NCI-H345 treated with DMSO at 0.1 percent for 48 hours (cell line): Measurements from ENCODE around the gene ARHGEF39.

ENCODE experiments used
- DNase-seq: peaks from one replicate; lab custom pipeline; 2025; ENCODE audit not compliant: unreplicated experiment; lab: John Stamatoyannopoulos, UW

The ARHGEF39 gene

DNA sequence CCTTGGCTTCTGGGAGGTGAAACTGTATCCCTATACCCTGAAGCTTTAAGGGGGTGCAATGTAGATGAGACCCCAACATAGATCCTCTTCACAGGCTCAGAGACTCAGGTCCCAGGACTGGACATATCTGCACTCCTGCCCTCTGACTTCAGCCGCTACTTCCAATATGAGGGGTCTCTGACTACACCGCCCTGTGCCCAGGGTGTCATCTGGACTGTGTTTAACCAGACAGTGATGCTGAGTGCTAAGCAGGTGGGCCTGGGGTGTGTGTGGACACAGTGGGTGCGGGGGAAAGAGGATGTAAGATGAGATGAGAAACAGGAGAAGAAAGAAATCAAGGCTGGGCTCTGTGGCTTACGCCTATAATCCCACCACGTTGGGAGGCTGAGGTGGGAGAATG lies 14.1 kb upstream of the ARHGEF39 start:
- DNase-seq = no peak

DNA sequence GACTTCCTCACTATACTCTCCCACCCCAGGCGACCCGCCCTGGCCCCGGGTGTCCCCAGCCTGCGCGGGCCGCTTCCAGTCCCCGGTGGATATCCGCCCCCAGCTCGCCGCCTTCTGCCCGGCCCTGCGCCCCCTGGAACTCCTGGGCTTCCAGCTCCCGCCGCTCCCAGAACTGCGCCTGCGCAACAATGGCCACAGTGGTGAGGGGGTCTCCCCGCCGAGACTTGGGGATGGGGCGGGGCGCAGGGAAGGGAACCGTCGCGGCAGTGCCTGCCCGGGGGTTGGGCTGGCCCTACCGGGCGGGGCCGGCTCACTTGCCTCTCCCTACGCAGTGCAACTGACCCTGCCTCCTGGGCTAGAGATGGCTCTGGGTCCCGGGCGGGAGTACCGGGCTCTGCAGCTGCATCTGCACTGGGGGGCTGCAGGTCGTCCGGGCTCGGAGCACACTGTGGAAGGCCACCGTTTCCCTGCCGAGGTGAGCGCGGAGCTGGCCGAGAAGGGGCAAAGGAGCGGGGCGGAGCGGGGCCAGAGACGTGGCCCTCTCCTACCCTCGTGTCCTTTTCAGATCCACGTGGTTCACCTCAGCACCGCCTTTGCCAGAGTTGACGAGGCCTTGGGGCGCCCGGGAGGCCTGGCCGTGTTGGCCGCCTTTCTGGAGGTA lies 10.9 kb upstream of the ARHGEF39 start:
- no peak for DNase-seq

DNA sequence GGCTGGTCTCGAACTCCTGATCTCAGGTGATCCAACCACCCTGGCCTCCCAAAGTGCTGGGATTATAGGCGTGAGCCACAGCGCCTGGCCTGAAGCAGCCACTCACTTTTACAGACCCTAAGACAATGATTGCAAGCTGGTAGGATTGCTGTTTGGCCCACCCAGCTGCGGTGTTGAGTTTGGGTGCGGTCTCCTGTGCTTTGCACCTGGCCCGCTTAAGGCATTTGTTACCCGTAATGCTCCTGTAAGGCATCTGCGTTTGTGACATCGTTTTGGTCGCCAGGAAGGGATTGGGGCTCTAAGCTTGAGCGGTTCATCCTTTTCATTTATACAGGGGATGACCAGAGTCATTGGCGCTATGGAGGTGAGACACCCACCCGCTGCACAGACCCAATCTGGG lies 10.2 kb upstream of the ARHGEF39 start:
- DNase-seq = no peak

DNA sequence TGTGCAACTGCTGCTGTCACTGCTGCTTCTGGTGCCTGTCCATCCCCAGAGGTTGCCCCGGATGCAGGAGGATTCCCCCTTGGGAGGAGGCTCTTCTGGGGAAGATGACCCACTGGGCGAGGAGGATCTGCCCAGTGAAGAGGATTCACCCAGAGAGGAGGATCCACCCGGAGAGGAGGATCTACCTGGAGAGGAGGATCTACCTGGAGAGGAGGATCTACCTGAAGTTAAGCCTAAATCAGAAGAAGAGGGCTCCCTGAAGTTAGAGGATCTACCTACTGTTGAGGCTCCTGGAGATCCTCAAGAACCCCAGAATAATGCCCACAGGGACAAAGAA lies 9.0 kb upstream of the ARHGEF39 start:
- DNase-seq = no peak

DNA sequence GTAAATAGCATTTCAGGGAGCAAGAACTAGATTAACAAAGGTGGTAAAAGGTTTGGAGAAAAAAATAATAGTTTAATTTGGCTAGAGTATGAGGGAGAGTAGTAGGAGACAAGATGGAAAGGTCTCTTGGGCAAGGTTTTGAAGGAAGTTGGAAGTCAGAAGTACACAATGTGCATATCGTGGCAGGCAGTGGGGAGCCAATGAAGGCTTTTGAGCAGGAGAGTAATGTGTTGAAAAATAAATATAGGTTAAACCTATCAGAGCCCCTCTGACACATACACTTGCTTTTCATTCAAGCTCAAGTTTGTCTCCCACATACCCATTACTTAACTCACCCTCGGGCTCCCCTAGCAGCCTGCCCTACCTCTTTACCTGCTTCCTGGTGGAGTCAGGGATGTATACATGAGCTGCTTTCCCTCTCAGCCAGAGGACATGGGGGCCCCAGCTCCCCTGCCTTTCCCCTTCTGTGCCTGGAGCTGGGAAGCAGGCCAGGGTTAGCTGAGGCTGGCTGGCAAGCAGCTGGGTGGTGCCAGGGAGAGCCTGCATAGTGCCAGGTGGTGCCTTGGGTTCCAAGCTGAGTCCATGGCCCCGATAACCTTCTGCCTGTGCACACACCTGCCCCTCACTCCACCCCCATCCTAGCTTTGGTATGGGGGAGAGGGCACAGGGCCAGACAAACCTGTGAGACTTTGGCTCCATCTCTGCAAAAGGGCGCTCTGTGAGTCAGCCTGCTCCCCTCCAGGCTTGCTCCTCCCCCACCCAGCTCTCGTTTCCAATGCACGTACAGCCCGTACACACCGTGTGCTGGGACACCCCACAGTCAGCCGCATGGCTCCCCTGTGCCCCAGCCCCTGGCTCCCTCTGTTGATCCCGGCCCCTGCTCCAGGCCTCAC lies 8.4 kb upstream of the ARHGEF39 start, which contains the start of gene CA9:
CA9 (plus strand) TSS at position 797 of the 893 bp plus-strand sequence; CDS start at position 829, 32 bp downstream.
- DNase-seq = no peak

DNA sequence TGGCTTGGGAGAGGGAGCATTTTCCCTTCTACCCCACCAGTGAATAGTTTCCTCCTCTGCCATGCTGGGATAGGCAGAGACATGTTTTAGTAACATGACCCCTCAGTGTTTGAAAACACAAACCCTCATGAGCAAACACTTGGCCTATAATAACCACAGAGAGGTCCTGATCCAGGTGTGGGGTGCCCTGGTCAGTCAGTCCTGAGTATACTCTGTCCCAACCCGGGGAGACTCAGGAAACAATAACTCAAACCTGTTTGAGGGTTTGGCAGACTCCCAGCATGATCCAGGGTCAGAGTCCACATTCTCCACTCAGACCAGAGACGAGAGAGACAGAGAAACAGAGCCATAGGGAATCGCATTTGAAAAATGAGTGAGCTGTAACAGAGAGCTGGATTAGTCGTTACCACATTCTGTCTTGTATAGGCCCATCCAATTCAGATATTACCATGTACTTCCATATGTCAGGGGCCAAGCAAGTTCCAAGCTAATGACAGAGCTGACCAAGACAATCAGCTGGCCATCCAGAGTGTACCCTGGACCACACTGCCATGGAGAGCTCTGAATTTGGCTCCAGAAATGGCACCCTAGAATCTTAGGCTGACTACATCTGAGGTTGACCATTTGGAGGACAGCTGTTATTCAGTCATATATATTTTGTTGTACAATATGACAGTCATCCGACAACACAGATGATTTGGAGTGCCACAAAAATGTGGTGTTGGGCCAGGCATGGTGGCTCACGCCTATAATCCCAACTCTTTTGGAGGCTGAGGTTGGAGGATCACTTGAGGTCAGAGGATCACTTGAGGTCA lies 4.5 kb upstream of the ARHGEF39 start:
- DNase-seq = no peak

DNA sequence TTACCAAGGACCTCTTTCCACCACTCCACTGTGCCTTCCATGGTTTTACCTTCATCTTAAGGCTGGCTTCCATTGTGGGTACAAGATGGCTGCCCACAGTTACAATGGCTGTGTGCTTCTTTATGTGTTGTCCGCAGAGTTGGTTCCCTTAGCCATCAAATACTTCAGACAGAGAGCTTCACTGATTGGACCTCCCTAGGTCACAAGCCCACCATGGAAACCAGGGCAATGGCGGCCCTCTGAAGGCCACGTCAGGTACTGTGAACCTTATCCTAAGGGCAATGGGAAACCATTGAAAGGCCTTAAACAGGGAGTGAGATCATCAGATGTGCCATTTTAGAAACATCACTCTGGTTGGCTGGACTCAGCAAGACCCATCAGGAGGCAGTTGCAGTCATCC lies 2.9 kb upstream of the ARHGEF39 start:
- no peak for DNase-seq

DNA sequence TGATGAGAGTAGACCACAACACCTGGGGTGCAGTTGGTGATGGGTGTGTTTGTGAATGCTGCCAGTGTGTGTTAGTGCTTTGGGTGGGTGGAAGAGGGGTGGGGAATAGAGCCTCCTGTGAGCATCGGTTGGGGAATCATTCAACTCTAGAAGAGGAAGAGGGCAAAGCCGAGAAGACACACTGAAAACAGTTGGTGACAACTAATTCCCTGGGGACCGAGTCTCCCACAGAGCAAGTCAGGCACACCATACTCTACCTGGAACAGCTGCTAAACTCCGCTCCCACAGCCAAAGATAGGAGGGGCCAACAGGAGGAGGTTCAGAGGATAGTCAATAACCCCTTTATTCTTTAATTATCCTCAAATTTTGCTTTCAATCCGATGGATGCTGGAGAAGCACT lies 1.6 kb upstream of the ARHGEF39 start:
- DNase-seq = no peak

DNA sequence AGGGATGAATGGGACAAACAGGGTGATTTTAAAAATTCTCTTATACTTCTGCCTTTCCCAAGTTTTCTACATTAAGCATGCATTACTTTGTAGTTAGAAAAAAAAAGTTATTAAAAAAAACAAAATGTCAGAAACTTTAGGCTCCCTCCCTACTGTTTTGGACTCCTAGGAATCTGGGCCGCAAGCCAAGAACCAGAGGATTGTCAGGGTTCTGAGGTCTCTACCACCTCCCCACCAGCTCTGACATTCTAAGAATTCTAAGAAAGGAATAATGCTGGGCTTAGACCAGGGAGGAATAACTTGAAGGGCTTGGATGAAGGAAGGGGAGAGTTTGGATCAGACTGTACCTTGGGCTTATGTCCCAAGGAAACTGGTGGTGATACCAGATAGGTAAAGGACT lies 1.1 kb upstream of the ARHGEF39 start:
- no peak for DNase-seq

DNA sequence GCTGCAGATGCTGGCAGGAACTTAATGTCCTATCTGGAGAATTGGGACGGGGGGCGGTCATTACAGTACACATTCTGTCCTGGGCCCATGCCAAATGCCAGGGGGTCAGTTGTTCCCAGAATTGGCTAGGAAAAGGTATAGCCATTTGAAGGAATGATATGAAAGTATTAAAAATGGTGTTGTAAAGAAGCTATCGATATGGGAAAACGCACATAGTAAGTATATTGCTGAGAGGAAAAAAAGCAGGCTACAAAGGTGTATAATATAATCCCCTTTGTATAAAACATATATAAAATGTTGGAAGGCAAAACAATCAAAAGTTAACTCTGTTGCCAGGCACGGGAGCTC lies 450 bp upstream of the ARHGEF39 start:
- DNase-seq = no peak

DNA sequence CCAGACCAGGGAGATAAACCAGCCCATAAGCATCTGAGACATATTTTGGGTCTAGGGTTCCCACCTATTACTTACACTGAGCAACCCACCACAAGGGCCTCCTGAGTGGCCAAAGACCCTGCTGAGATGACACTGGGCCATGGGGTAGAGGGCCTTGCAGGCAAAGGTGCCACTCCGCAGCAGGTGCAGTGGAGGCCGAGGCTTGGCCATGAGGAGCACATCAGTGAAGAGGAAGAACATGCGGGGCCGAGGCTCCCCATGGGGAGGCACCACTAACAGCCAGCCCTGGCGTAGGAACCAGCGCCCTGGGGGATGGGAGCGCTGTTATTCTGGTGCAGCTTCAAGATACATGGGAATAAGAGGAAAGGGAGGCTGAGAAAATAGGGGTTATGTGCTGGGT lies 2.6 kb downstream of the ARHGEF39 start:
- DNase-seq = no peak

DNA sequence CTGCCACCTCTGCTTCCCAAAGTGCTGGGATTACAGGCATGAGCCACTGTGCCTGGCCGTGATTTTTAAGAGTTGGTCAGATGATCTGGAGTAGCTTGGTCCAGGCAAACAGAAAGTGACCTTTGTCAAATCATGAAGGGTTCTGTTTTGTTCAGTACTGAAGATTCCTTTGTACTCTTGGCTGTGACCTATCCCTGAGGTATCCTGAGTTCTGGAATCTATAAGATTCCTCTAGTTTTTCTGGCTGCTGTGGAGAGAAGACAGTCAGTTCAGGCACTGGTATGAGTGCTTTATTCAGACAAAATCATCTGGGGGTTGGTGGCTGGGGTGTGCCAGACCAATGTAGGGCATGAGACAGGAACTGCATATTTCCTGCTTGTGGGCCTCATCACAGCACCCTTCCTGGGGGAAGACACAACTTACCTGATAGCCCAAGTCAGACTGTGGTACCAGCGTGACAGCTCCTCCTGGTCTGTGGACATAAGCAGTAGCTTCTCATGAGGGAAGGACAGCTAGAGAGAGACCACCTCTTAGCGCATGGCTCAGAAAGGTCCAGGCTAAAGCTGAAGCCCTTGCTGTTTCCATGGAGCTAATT lies 3.1 kb downstream of the ARHGEF39 start:
- DNase-seq = no peak

DNA sequence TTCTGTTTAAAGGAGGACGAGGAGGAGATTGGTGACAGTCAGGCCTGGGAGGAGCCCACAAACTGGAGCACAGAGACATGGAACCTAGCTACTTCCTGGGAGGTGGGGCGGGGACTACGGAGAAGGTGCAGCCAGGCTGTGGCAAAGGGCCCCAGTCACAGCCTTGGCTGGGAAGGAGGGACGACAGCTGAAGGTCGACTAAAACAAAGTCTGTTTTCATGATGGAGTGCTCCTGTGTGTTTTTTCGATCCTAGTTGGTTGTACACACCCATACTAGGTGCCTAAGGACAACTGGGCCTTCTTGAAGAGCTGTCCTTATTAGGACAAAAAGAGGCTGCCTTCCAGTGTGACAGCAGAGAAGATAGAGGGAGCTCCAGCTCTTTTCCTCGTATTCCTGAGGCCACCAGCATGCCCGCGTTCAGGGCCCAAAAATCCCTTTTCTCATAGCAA lies 4.0 kb downstream of the ARHGEF39 start:
- no peak for DNase-seq

DNA sequence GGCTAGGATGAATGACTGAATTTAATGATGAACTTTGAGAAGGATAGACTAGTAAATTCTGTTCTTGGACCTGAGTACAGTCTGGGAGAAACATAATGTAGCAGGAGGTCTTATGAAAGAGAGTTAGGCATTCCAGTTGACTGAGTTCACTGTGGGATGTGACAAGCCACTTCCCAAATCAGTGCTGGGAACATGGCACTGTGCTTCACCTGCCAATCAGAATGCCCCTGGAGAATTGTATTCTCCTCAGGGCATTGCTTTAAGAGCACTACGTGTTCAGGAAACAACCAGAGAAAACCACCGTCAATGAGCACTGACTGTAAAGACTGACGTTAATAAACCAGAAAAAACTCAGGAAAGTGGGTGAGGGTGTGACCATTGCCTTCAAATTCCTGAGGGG lies 5.7 kb downstream of the ARHGEF39 start:
- DNase-seq = no peak

DNA sequence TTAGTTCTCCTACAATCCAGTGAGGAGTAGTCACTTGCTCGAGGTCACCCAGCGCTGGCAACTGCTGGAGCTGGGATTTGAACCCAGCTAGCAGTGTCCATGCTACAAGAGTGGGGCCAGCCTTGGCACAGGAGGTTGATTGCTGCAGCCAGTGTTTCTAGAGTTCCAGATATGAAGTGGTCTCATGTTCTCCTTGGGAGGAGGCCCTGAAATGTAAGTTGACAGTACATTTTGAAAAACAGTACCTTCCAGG lies 6.1 kb downstream of the ARHGEF39 start:
- DNase-seq = no peak

DNA sequence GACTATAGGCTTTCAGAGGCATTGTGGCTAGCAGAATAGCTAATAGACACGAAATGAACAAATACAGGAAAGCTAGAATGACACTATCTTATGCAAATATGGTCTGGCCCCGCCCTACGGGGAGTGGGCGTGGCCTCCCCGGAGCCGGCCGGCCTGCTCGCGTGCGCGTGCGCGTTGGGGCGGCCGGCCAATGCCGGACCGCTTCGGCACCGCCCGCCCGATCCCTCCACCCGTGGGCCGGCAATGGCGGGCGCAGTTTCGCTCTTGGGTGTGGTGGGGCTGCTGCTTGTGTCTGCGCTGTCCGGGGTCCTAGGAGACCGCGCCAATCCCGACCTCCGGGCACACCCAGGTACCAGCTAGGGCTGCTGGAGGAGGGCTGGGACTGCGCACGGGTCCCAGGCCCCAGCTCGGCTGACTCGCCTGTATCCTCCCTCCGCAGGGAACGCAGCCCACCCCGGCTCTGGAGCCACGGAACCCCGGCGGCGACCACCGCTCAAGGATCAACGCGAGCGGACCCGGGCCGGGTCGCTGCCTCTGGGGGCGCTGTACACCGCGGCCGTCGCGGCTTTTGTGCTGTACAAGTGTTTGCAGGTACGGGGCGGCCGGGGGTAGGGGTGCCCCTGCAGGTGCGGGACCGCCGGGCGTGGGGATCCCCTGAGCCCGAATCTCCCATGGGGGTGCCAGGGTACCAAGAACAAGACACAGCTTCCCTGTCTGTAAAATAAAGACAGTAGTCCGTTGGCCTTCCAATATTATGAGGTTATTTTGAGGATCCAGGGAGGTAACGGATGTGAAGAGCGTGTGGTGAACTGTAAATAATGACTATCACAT lies 6.6 kb downstream of the ARHGEF39 start, which contains the start of gene CCDC107:
CCDC107 (plus strand) TSS at position 156 of the 831 bp plus-strand sequence; CDS start at position 244, 88 bp downstream.
- peak; percentile 70 for DNase-seq

DNA sequence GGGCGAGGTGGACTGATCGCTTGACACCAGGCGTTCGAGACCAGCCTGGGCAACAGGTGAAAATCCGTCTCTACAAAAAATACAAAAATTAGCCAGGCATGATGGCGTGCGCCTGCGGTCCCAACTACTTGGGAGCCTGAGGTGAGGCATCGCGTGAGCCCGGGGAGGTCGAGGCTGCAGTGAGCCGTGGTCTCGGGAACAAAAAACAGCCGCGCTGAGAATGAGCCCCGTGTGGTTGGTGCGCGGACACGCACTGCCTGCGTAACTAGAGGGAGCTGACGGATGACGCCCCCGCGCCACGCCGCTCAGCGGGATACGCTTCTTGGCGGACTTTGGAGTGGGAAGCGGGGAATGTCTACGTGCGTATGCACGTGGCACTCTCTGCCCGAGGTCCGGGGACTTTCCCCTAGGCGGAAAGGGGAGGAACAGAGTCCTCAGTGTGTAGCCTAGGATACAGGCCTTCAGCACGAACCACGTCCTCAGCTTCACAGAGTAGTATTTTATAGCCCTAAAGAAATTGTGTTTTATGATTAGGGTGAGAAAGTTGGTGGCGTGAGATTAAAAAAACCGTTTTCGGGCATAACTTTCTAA lies 7.4 kb downstream of the ARHGEF39 start, which contains the start of gene RMRP:
RMRP (minus strand) TSS at position 474 of the 591 bp plus-strand sequence.
- peak; percentile 95 for DNase-seq

DNA sequence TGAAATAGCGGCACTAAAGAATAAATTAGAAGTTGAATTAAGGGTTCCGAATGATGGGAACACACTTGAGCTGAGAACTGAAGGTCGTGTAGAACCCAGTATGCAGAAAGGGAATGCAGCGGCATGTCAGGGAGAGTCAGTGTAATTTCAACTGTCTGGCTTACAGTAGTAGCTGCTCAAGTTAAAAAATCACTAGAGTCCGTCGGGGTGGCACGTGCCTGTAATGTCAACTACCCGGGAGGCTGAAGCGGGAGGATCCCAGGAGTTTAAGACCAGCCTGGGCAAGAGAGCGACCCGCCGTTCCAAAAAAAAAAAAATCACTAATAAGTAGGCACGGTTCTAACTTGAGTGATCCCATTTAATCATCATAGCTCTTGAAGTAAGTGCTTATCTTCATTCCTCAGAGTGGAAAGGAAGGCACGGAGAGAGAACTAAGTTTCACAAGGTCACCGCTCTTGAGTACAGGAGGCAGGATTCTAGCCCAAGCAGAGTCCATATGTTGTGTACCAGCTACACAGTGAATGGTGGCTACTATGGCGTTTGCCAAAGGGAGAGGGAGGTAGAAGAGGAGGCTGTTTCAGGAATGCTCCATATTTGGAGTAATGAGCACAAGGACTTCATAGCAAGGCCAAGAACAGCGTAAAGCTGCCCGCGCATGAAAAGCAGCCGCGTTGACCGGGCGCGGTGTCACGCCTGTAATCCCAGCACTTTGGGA lies 8.0 kb downstream of the ARHGEF39 start:
- no peak for DNase-seq

DNA sequence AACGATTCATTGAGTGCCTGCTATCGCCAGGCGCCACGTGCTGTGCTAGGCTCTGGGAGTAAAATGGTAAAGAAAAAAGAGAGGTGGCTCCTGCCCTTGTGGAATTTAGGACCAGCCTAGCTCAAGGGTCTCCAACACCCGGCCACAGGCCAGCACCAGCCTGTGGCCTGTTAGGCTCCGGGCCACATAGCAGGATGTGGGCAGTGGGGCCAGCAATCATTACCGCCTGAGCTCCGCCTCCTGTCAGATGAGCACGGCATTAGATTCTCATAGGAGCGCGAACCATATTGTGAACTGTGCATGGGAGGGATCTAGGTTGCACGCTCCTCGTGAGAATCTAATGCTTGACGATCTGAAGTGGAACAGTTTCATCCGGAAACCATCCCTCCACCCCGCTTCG lies 8.6 kb downstream of the ARHGEF39 start:
- DNase-seq = no peak
